Amygdala (tissue), 56 donors: ENCODE results near the gene TAPT1.

Source experiments
- DNase-seq, 56 donors: peaks; one replicate each; lab custom pipeline; 2025; lab: John Stamatoyannopoulos, UW

The TAPT1 gene

GRCh38 chr4:16113741-16114140, 112.5 kb downstream of the TAPT1 start:
- no peak for DNase-seq

- no peak for DNase-seq
Observed at GRCh38 chr4:16111533-16111932, 114.7 kb downstream of the TAPT1 start.

GRCh38 chr4:16110661-16111290, 115.5 kb downstream of the TAPT1 start:
- DNase-seq, result no peak
